Measurements from ENCODE around the gene C2CD4D. TPM values are rescaled to one million over a fixed set of nuclear protein-coding genes. Genes with fewer than 3 reads are reported as not detected.
A peak's percentile ranks its signal among the peaks of the same experiment; 100 is the strongest.

Gene C2CD4D
- total and polyA plus RNA-seq, 10 donors = 0.03 to 0.51 (median 0.07) TPM; not detected in 7

DNA sequence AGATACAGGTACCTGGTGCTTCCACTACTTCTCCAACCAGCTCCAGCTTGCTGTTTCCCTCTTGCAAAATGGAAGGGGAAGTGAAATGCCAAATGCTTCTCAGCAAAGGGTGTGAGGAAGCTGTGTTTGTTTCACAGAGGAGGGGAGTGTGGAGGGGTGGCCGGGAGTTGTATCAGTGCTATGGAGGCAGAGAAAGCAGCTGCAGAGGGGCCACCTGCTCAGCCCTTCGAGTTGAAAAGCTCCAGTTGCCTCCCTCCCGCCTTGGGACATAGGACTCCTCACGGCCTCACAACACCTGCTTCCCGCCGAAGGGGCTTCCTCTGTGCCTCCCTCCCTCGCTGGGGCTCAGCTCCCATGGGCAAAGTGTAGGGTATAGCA lies 22.3 kb downstream of the C2CD4D start:
- WGBS, 5 donors = 35 to 44% (median 41%) methylated on average over 7 of the region's 7 CpGs
- Histone ChIP-seq H3K36me3 (no peaks in the 10 kb centered on the region), H3K4me1 (peaks cover 0 to 34% (median 20%) of the 10 kb centered on the region in 6 donors), H3K27me3 (replicated peaks in 1 of 7) (peaks cover 0 to 5% (median 0%) of the 10 kb centered on the region in 7 donors), H3K9me3 (no peaks in the 10 kb centered on the region), H3K27ac (peak overlapping the region in 1 of 8 donors; percentile 45), H3K4me3 (no peak overlapping the region)
- TF ChIP-seq POLR2A (IDR thresholded peaks at IDR 0.05) (no peak), CTCF (IDR thresholded peaks at IDR 0.05 in 8 of 11, conservative IDR thresholded peaks at IDR 0.05 in 3 of 11) (no peak), POLR2AphosphoS5 (IDR thresholded peaks at IDR 0.05) (no peak)
- intact Hi-C loops (cut with DNase I; ENCODE audit: low total_unique reads) = no loop called here
- no peak for DNase-seq

DNA sequence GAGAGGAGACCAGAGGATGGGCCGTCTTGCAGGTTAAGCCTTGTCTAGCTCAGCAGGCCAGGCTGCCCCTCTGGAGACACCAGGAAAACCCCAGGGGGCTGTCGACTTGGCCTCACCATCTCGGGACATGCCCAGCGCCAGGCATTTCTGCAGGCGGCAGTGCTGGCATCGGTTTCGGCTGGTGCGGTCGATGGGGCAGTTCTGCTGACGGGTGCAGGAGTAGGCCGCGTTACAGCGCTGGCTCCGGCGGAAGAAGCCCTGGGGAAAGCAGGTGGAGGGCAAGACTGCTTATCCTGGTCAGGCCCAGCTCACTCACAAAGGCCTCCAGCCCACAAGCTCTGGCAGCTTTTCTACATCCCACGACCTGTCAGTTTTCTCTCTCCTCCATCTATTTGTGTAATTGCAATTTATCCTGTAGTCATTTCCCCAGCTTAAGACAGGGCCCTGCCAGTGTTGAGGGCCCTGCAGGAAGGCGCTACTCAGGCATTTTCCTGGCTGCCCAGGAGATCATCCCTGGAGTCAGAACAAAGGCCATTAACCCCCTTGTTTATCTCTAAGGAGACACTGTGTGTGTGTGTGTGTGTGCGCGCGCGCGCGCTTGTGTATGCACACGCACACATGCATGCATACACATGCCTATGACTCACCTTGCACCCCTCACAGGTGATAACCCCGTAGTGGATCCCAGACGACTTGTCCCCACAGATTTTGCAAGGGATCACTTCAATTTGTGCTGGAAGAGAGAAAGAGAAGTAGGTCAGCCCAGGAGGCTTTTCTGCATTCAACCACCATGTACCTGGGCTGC lies 22.9 kb downstream of the C2CD4D start:
- no peak for TF ChIP-seq POLR2A (IDR thresholded peaks at IDR 0.05)
- TF ChIP-seq POLR2AphosphoS5 (IDR thresholded peaks at IDR 0.05) = no peak
- no peak for TF ChIP-seq CTCF (IDR thresholded peaks at IDR 0.05 in 8 of 11, conservative IDR thresholded peaks at IDR 0.05 in 3 of 11)
- H3K27ac ChIP-seq = peak overlapping the region in 3 of 8 donors; percentile 42 to 49 (median 46)
- intact Hi-C loops (cut with DNase I; ENCODE audit: low total_unique reads) = no loop called here
- peaks cover 0 to 5% (median 0%) of the 10 kb centered on the region in 7 donors for H3K27me3 ChIP-seq (replicated peaks in 1 of 7)
- no peak for DNase-seq
- no peaks in the 10 kb centered on the region for H3K36me3 ChIP-seq
- 70 to 78% (median 75%) methylated on average over 22 to 26 of the region's 26 CpGs for WGBS, 5 donors
- no peaks in the 10 kb centered on the region for H3K9me3 ChIP-seq
- H3K4me1 ChIP-seq = peaks cover 0 to 34% (median 20%) of the 10 kb centered on the region in 6 donors
- H3K4me3 ChIP-seq = no peak overlapping the region

DNA sequence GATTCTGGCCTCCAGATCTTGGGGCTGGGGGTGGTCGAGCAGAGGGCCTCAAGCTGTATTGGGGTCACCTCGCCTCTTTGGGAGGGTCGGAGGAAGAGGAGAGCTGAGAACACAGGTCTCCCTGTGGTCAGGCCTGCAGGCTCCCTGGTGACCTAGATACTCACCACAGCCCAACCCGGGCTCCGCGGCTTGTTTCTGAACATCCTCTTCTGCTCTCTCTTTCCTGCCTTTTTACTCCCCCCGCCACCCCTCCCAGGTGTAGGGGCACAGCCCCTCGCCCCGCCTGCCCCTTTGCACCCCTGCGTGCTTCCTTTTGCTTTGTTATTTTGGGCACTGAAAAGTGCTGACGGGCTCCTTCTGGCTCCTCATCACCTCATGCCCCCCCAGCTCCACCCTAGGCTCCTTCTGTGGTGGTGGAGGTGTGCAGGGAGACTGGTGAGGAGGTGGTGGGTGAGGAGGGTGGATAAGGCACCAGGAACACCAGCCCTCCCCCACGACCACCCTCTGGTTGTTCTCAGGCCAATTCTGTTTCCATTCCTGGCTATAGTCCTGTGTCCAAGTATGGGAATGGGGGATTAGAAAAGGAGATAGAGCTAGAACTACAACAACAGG lies 23.8 kb downstream of the C2CD4D start:
- TF ChIP-seq POLR2AphosphoS5 (IDR thresholded peaks at IDR 0.05) (no peak), POLR2A (IDR thresholded peaks at IDR 0.05) (no peak), CTCF (IDR thresholded peaks at IDR 0.05 in 8 of 11, conservative IDR thresholded peaks at IDR 0.05 in 3 of 11) (no peak)
- Histone ChIP-seq H3K27ac (peak overlapping the region in 3 of 8 donors; percentile 42 to 64 (median 49)), H3K36me3 (no peaks in the 10 kb centered on the region), H3K4me1 (peaks cover 0 to 34% (median 18%) of the 10 kb centered on the region in 6 donors), H3K9me3 (no peaks in the 10 kb centered on the region), H3K27me3 (replicated peaks in 1 of 7) (peaks cover 0 to 5% (median 0%) of the 10 kb centered on the region in 7 donors), H3K4me3 (no peak overlapping the region)
- 22 to 38% (median 34%) methylated on average over 12 of the region's 12 CpGs for WGBS, 5 donors
- intact Hi-C loops (cut with DNase I; ENCODE audit: low total_unique reads) = no loop called here
- DNase-seq = peak; percentile 81

DNA sequence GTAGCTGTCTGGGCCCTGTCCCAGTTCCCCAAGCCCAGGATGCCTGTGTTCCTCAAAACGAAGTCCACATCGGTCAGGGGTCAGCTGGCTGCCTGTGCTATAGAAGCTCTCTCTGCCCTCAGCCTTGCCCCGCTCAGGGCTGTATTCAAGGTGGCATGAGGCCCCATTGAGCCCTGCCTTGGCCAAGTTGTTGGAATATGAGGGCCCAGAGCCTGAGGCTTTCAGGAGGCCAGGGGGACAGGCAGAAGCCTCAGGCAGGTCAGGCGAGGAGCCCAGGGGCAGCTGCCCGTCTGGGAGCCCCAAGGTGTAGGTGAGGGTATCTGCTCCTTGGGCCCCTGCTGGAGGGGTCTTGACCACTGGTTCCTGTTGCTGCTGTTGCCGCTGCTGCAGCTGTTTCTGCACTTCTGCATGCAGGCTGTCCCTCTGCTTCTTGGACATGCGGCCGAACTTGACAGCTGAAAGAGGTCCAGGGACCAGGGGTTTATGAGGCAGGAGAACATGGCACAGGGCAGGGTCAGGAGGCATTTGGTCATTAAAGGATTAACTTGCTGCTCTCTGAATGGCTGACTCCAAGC lies 24.6 kb downstream of the C2CD4D start:
- Histone ChIP-seq H3K4me3 (no peak overlapping the region), H3K27ac (peak overlapping the region in 3 of 8 donors; percentile 42 to 64 (median 49)), H3K9me3 (no peaks in the 10 kb centered on the region), H3K4me1 (peaks cover 0 to 34% (median 18%) of the 10 kb centered on the region in 6 donors), H3K27me3 (replicated peaks in 1 of 7) (peaks cover 0 to 5% (median 0%) of the 10 kb centered on the region in 7 donors), H3K36me3 (no peaks in the 10 kb centered on the region)
- no peak for TF ChIP-seq POLR2A (IDR thresholded peaks at IDR 0.05)
- TF ChIP-seq CTCF (IDR thresholded peaks at IDR 0.05 in 8 of 11, conservative IDR thresholded peaks at IDR 0.05 in 3 of 11) = no peak
- no peak for TF ChIP-seq POLR2AphosphoS5 (IDR thresholded peaks at IDR 0.05)
- intact Hi-C loops (cut with DNase I; ENCODE audit: low total_unique reads) = no loop called here
- DNase-seq = no peak
- WGBS, 5 donors = 87 to 92% (median 88%) methylated on average over 6 to 8 of the region's 8 CpGs

All from spleen (tissue), 11 donors.